SK-N-SH treated with all-trans-retinoic acid at 6 μM for 48 hours (cell line): Measurements from ENCODE around the gene PTDSS2.
"Not testable (repeated sequence)": the region's sequence is repeated elsewhere in the genome, so short reads cannot be mapped to it uniquely, and the experiment has no call there.

Experiments
- ARNTL ChIP-seq: fragments of 450-650 bp; formaldehyde crosslinking; IDR thresholded peaks from 2 replicates; pipeline ENCODE4 v1.5.0; 2020; ENCODE audit warnings: low read depth, mild to moderate bottlenecking, moderate library complexity, borderline replicate concordance
- BACH2 ChIP-seq: fragments of 250-450 bp; sonication (Bioruptor Pico); IDR thresholded peaks from 2 replicates; pipeline ENCODE4 v1.9.0; 2021; ENCODE audit warnings: mild to moderate bottlenecking, borderline replicate concordance
- CSRNP3 ChIP-seq: fragments of 250-450 bp; sonication (Bioruptor Pico); IDR thresholded peaks from 2 replicates; pipeline ENCODE4 v1.5.1; 2021; ENCODE audit warnings: mild to moderate bottlenecking, moderate library complexity
- ISL1 ChIP-seq: fragments of 250-450 bp; sonication (Bioruptor Pico); IDR thresholded peaks from 2 replicates; pipeline ENCODE4 v2.1.2; 2022; ENCODE audit warnings: mild to moderate bottlenecking, moderate library complexity
- POU6F1 ChIP-seq: fragments of 250-450 bp; sonication (Bioruptor Pico); IDR thresholded peaks from 2 replicates; pipeline ENCODE4 v1.8.0; 2021; ENCODE audit warnings: low read depth, mild to moderate bottlenecking, moderate library complexity, borderline replicate concordance
- PPARA ChIP-seq: fragments of 250-450 bp; sonication (Bioruptor Pico); IDR thresholded peaks from 2 replicates; pipeline ENCODE4 v1.5.0; 2020; ENCODE audit warnings: mild to moderate bottlenecking, borderline replicate concordance
- SNAI2 ChIP-seq: fragments of 250-450 bp; sonication (Bioruptor Pico); IDR thresholded peaks from 2 replicates; pipeline ENCODE4 v1.5.0; 2020; ENCODE audit warnings: mild to moderate bottlenecking, moderate library complexity
- ZFP30 ChIP-seq: fragments of 450-650 bp; formaldehyde crosslinking; IDR thresholded peaks from 2 replicates; pipeline ENCODE4 v1.5.0; 2022; ENCODE audit warnings: mild to moderate bottlenecking, moderate library complexity
- ZNF70 ChIP-seq: fragments of 450-650 bp; formaldehyde crosslinking; IDR thresholded peaks from 2 replicates; pipeline ENCODE4 v1.5.0; 2020; ENCODE audit warnings: mild to moderate bottlenecking, moderate library complexity

- not testable (repeated sequence) for TF ChIP-seq ARNTL (CRISPR knock-in tag); POU6F1 (CRISPR knock-in tag); ZNF70 (CRISPR knock-in tag); ZFP30 (CRISPR knock-in tag); PPARA (CRISPR knock-in tag); ISL1; SNAI2 (CRISPR knock-in tag); BACH2 (CRISPR knock-in tag); CSRNP3 (CRISPR knock-in tag)
Observed at GRCh38 chr11:410711-411110, 39.4 kb upstream of the PTDSS2 start.
